IMR-90 (cell line): ENCODE results near the gene TAS2R16. TPM values are rescaled to one million over a fixed set of nuclear protein-coding genes. Genes with fewer than 3 reads are reported as not detected.

Source experiments
- ATAC-seq: fragments of 200-7000 bp; cut with Tn5 transposase; 2 replicates; pipeline ENCODE4 v1.9.1; 2020; ENCODE audit warnings: low read depth, mild to moderate bottlenecking, moderate library complexity
- BruUV-seq: library from RNA; stranded (reverse); fragments of 400-500 nt; replicated peaks from 2 replicates; lab custom pipeline; 2021; lab: Mats Ljungman, UMichigan
- CTCF ChIA-PET: fragments of 300-600 bp; formaldehyde crosslinking; extraction: SDS; loops from one replicate; lab custom pipeline; 2021; ENCODE audit warnings: antibody characterized with exemption; lab: Yijun Ruan, JAX
- POLR2A ChIA-PET: fragments of 300-600 bp; sonication (Branson Sonifier 250); formaldehyde crosslinking; loops from one replicate; lab custom pipeline; 2022; ENCODE audit warnings: antibody characterized with exemption; ENCODE audit not compliant: unreplicated experiment; lab: Charles Lee
- DNase-seq: peaks from one replicate; pipeline ENCODE4 v3.0.0; 2013
- H2AFZ ChIP-seq: replicated peaks from 2 replicates; pipeline ENCODE3; 2013; ENCODE audit warnings: low read length, mild to moderate bottlenecking; ENCODE audit not compliant: poor library complexity
- H2AK5ac ChIP-seq: 2 replicates; pipeline ENCODE4 v1.6.1; 2013; ENCODE audit warnings: low read depth, low read length, inconsistent platforms
- H2AK9ac ChIP-seq: replicated peaks from 2 replicates; pipeline ENCODE3; 2013; ENCODE audit warnings: mild to moderate bottlenecking, low read depth, low read length, moderate library complexity; ENCODE audit not compliant: poor library complexity
- H2BK120ac ChIP-seq: 2 replicates; pipeline ENCODE4 v1.6.1; 2013; ENCODE audit warnings: low read depth, low read length, inconsistent platforms
- H2BK15ac ChIP-seq: 3 replicates; pipeline ENCODE4 v1.6.1; 2013; ENCODE audit warnings: low read depth, low read length, inconsistent platforms
- H2BK20ac ChIP-seq: 2 replicates; pipeline ENCODE4 v1.6.1; 2013; ENCODE audit warnings: low read depth, mild to moderate bottlenecking, inconsistent platforms, low read length, moderate library complexity
- H2BK5ac ChIP-seq: 2 replicates; pipeline ENCODE4 v1.6.1; 2013; ENCODE audit warnings: mild to moderate bottlenecking, low read depth, low read length, inconsistent platforms; ENCODE audit not compliant: poor library complexity, severe bottlenecking
- H3K14ac ChIP-seq: replicated peaks from 2 replicates; pipeline ENCODE4 v1.6.1; 2013; ENCODE audit warnings: low read depth, low read length, inconsistent platforms
- H3K18ac ChIP-seq: 2 replicates; pipeline ENCODE4 v1.6.1; 2013; ENCODE audit warnings: low read depth, low read length, control low read depth
- H3K23ac ChIP-seq: 2 replicates; pipeline ENCODE4 v1.6.1; 2013; ENCODE audit warnings: low read depth, low read length, inconsistent platforms
- H3K27ac ChIP-seq: 2 replicates; pipeline ENCODE4 v1.5.1; 2013; ENCODE audit warnings: mild to moderate bottlenecking, control low read depth, low read length; ENCODE audit not compliant: insufficient read depth
- H3K27me3 ChIP-seq: 2 replicates; pipeline ENCODE4 v1.6.1; 2013; ENCODE audit warnings: low read length; ENCODE audit not compliant: control insufficient read depth, insufficient read depth
- H3K36me3 ChIP-seq: 2 replicates; pipeline ENCODE4 v1.6.1; 2013; ENCODE audit warnings: low read length, mixed read lengths; ENCODE audit not compliant: control insufficient read depth, insufficient read depth
- H3K4ac ChIP-seq: 2 replicates; pipeline ENCODE4 v1.6.1; 2013; ENCODE audit warnings: low read depth, low read length, inconsistent platforms
- H3K4me1 ChIP-seq: 2 replicates; pipeline ENCODE4 v1.6.1; 2013; ENCODE audit warnings: low read length, mixed read lengths; ENCODE audit not compliant: control insufficient read depth, insufficient read depth
- H3K4me2 ChIP-seq: 2 replicates; pipeline ENCODE4 v1.6.1; 2013; ENCODE audit warnings: low read depth, mild to moderate bottlenecking, control low read depth, low read length, moderate library complexity
- H3K4me3 ChIP-seq: 2 replicates; pipeline ENCODE4 v1.5.1; 2013; ENCODE audit warnings: low read depth, mild to moderate bottlenecking, control low read depth, low read length, moderate library complexity; ENCODE audit not compliant: insufficient read depth
- H3K56ac ChIP-seq: 2 replicates; pipeline ENCODE4 v1.6.1; 2013; ENCODE audit warnings: low read length, inconsistent platforms; ENCODE audit not compliant: insufficient read depth; ENCODE audit errors: extremely low read depth
- H3K79me1 ChIP-seq, 2 experiments: 2 replicates each; pipeline ENCODE4 v1.6.1; 2013; ENCODE audit warnings: low read length in 2 of 2, inconsistent platforms in 1 of 2, low read depth in 1 of 2
- H3K9ac ChIP-seq: 2 replicates; pipeline ENCODE4 v1.6.1; 2013; ENCODE audit warnings: low read depth, low read length, control low read depth
- H3K9me1 ChIP-seq: 2 replicates; pipeline ENCODE4 v1.6.1; 2013; ENCODE audit warnings: low read length, inconsistent platforms; ENCODE audit not compliant: insufficient read depth
- H3K9me3 ChIP-seq: 2 replicates; pipeline ENCODE4 v1.6.1; 2013; ENCODE audit warnings: low read length; ENCODE audit not compliant: control insufficient read depth, insufficient read depth
- H4K20me1 ChIP-seq: 2 replicates; pipeline ENCODE4 v1.6.1; 2013; ENCODE audit warnings: low read length, inconsistent platforms; ENCODE audit not compliant: insufficient read depth
- H4K5ac ChIP-seq: 2 replicates; pipeline ENCODE4 v1.6.1; 2013; ENCODE audit warnings: mild to moderate bottlenecking, low read depth, low read length, control low read depth
- H4K8ac ChIP-seq, 2 experiments: 2 replicates each; pipeline ENCODE4 v1.6.1; 2013; ENCODE audit warnings: low read depth in 2 of 2, low read length in 2 of 2, control low read depth in 1 of 2, inconsistent platforms in 1 of 2
- H4K91ac ChIP-seq: 2 replicates; pipeline ENCODE4 v1.6.1; 2013; ENCODE audit warnings: low read depth, low read length, inconsistent platforms; ENCODE audit not compliant: insufficient read depth
- CEBPB ChIP-seq: IDR thresholded peaks from 2 replicates; pipeline ENCODE4 v1.6.1; 2012; ENCODE audit warnings: low read depth, low read length, improper control_type of control experiment
- CHD1 ChIP-seq: IDR thresholded peaks from 2 replicates; pipeline ENCODE4 v1.6.1; 2012; ENCODE audit warnings: low read depth, low read length, improper control_type of control experiment
- MAZ ChIP-seq: IDR thresholded peaks from 2 replicates; pipeline ENCODE4 v1.6.1; 2012; ENCODE audit warnings: low read depth, mild to moderate bottlenecking, low read length, improper control_type of control experiment, moderate library complexity, borderline replicate concordance
- NFE2L2 ChIP-seq: fragments of 150-350 bp; IDR thresholded peaks from 2 replicates; pipeline ENCODE4 v1.6.1; 2016; ENCODE audit warnings: low read depth, mild to moderate bottlenecking, low read length
- RAD21 ChIP-seq: IDR thresholded peaks from 2 replicates; pipeline ENCODE4 v1.6.1; 2012; ENCODE audit warnings: low read length, improper control_type of control experiment
- RFX5 ChIP-seq: IDR thresholded peaks from 2 replicates; pipeline ENCODE4 v1.8.0; 2012; ENCODE audit warnings: low read depth, mild to moderate bottlenecking, low read length, moderate library complexity
- WGBS, 2 experiments: methylation state at CpG; one replicate each; pipeline versions ENCODE4 v1.1.5 to v1.1.7; 2013; ENCODE audit warnings: missing lambda C conversion rate in 2 of 2; ENCODE audit not compliant: insufficient read length in 1 of 2; ENCODE audit errors: extremely low coverage in 2 of 2; 5-methylcytosine and 5-hydroxymethylcytosine counted together
- dilution Hi-C: fragments of 300-500 bp; cut with HindIII; formaldehyde crosslinking; loops from one replicate; pipeline ENCODE4 v1.14.3; 2018; ENCODE audit warnings: low sequenced_read_pairs; ENCODE audit not compliant: unreplicated experiment
- in situ Hi-C: fragments of 300-500 bp; cut with MboI; formaldehyde crosslinking; loops from 3 replicates; pipeline ENCODE4 v1.14.3; 2019; ENCODE audit warnings: low sequenced_read_pairs, inconsistent platforms, mixed read lengths
- intact Hi-C: fragments of 100-400 bp; cut with micrococcal nuclease; formaldehyde crosslinking; loops from 2 replicates; pipeline ENCODE4 v1.10.0; 2022
- polyA plus RNA-seq, 3 experiments: library from polyadenylated mRNA; depleted of rRNA; stranded (reverse); fragments of >200 nt; gene quantifications; 2 replicates each; pipeline ENCODE4 v1.2.3, GENCODE V29; 2012; ENCODE audit warnings: low replicate concordance in 1 of 3
- total RNA-seq: library from RNA; depleted of rRNA; stranded (reverse); fragments of >200 nt; gene quantifications from 2 replicates; pipeline ENCODE4 v1.2.3, GENCODE V29; 2012
- TF ChIP-seq, protein P1 (sequence below): conservative IDR thresholded peaks from 2 replicates; pipeline ENCODE4 v1.5.1; 2012; ENCODE audit warnings: mild to moderate bottlenecking, low read depth, low read length, improper control_type of control experiment

The TAS2R16 gene
- total and polyA plus RNA-seq, 2 of the 4 experiments (the other 2 are of a cell fraction), result not detected

DNA sequence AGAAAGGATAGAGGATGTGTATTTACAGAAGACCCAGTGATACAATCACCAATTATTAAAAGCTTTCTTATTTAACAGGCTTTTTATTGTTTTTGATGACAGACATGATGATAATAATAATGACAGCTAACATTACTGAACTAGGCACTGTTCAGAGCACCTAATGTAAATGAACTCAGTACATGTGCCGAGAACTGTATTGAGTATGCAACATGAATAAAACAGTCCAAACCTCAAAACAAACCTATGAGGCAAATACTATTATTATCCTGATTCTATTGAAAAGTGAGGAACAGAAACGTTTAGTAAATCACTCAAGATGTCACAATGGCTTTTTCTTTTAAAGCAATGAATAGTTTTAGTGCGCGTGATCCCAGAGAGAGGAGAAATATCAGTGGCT, 27.1 kb downstream of the TAS2R16 start:
- Histone ChIP-seq H2AK5ac (no peak overlapping the region), H3K23ac (no peak overlapping the region), H3K9me3 (no peaks in the 10 kb centered on the region), H3K27ac (no peak overlapping the region), H3K56ac (no peak overlapping the region), H3K4me1 (no peaks in the 10 kb centered on the region), H3K9ac (no peak overlapping the region), H3K27me3 (no peaks in the 10 kb centered on the region), H3K18ac (no peak overlapping the region), H3K4ac (no peak overlapping the region), H3K4me2 (no peak overlapping the region), H2BK20ac (no peak overlapping the region), H2BK5ac (no peak overlapping the region), H4K8ac (no peak overlapping the region), H2AFZ (no peak overlapping the region), H4K5ac (no peak overlapping the region), H3K9me1 (no peaks in the 10 kb centered on the region), H3K36me3 (no peaks in the 10 kb centered on the region), H4K91ac (no peak overlapping the region), H4K20me1 (no peaks in the 10 kb centered on the region), H3K4me3 (no peak overlapping the region), H3K14ac (no peak overlapping the region), H2BK120ac (no peak overlapping the region), H3K79me1 (no peaks in the 10 kb centered on the region), H2BK15ac (no peak overlapping the region), H2AK9ac (no peak overlapping the region)
- TF ChIP-seq, protein P1, sequence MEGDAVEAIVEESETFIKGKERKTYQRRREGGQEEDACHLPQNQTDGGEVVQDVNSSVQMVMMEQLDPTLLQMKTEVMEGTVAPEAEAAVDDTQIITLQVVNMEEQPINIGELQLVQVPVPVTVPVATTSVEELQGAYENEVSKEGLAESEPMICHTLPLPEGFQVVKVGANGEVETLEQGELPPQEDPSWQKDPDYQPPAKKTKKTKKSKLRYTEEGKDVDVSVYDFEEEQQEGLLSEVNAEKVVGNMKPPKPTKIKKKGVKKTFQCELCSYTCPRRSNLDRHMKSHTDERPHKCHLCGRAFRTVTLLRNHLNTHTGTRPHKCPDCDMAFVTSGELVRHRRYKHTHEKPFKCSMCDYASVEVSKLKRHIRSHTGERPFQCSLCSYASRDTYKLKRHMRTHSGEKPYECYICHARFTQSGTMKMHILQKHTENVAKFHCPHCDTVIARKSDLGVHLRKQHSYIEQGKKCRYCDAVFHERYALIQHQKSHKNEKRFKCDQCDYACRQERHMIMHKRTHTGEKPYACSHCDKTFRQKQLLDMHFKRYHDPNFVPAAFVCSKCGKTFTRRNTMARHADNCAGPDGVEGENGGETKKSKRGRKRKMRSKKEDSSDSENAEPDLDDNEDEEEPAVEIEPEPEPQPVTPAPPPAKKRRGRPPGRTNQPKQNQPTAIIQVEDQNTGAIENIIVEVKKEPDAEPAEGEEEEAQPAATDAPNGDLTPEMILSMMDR, result no peak
- TF ChIP-seq RAD21 (no peak), CHD1 (no peak), RFX5 (no peak), MAZ (no peak), CEBPB (no peak), NFE2L2 (no peak)
- CTCF ChIA-PET, result no interaction called here
- POLR2A ChIA-PET, result no interaction called here
- no peak for ATAC-seq
- BruUV-seq, result no TSS peak
- dilution Hi-C loops (no loop called here), intact Hi-C loops (no loop called here), in situ Hi-C loops (no loop called here)
- no peak for DNase-seq
- no CpG with 5 or more reads among the region's 4 CpGs for WGBS, 2 experiments
